LNCAP (cell line): ENCODE data around the gene C10orf90.

Source experiments
- TF ChIP-seq, protein P1 (sequence below): fragments of 450-650 bp; IDR thresholded peaks from 2 replicates; pipeline ENCODE4 v1.5.1; 2017; ENCODE audit warnings: mild to moderate bottlenecking

Gene C10orf90

DNA sequence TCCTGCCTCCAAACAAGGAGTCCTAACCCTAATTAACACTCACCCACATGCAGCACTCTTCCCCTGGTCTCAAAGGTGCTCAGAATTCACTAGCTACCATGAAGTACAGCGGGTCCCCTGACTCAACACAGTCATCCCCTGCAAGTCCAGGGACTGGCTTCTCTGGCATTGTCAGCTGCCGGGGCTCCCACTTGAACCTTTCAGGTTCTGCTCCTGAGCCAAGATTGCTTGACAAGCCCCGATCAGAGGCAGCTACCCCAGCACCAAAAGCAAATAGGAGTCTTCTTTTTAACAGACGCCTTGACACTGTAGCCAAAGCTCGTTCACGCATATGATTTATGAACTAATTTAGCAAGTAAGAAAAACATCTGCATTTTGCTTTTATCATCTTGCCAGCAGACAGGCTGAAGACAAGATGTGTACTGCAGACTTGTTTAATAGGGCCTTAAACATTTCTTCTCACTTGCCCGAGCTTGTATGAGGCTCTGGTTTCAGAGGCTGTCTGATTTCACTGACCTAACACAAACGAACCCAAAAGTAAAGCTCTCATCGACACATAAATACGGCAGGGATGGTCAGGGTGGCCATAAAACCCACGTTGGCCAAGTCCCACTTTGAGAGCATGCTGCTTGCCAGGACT is 214.6 kb downstream of the C10orf90 start:
- TF ChIP-seq, protein P1, sequence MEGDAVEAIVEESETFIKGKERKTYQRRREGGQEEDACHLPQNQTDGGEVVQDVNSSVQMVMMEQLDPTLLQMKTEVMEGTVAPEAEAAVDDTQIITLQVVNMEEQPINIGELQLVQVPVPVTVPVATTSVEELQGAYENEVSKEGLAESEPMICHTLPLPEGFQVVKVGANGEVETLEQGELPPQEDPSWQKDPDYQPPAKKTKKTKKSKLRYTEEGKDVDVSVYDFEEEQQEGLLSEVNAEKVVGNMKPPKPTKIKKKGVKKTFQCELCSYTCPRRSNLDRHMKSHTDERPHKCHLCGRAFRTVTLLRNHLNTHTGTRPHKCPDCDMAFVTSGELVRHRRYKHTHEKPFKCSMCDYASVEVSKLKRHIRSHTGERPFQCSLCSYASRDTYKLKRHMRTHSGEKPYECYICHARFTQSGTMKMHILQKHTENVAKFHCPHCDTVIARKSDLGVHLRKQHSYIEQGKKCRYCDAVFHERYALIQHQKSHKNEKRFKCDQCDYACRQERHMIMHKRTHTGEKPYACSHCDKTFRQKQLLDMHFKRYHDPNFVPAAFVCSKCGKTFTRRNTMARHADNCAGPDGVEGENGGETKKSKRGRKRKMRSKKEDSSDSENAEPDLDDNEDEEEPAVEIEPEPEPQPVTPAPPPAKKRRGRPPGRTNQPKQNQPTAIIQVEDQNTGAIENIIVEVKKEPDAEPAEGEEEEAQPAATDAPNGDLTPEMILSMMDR, result no peak

DNA sequence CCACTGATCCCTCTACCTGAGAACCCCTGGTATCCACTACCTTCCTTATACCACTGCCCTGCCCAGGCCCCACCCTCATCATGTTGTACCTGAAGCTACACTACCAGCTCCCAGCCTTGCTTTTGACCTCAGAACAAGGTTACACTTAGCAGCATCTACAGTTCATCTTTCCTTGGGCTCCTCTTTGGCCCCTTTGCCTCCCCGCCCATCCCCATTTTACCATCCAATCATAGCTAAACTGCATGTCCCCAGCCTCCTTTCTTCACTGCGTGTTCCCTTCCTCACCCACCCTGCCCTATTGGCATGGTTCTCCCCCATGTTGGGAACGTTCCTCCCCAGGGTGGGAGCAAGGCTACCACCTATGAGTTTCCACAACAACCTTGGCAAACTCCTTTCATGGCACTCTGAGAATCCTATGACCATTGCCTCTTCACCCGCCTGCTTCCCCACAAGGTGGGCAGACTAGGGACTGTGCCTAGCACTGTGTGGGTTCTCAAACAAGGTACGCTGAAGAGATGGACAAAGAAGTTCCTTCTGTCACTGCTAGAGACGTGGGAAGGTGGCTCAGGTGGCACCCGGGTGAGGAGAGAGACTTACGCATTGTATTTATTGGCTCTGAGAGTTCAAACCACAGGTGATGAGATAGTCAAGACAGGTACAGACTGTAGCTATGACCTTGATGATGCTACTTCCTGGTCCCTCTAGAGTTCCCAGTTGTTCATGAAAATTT is 215.3 kb downstream of the C10orf90 start:
- TF ChIP-seq, protein P1, result no peak

DNA sequence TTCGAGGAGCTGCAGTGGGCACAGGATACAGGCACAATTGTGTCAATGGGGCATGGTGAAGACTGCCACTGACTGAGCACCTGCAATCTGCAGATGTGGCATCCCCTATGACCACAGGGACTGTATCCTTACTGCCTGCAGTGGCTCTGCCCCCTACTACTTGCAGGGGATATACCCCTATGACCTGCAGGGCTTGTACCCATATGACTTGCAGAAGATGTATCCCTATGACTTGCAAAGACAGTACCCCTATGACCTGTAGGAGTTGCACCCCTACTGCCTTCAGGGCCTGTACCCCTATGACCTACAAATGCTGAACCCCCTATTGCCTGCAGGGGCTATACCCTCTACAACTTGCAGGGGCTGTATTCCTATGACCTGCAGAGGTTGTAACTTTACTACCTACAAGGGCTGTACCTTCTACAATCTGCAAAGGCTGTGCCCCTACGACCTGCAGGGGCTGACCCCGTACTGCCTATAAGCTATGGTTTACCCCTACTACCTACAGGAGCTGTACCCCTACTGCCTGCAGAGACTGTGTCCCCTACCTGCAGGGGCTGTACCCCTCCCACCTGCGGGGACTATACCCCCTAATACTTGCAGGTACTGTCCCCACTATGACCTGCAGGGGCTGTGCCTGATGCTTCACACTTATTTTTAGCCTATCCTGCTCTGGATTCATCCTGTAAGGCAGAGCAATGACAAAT is 216.3 kb downstream of the C10orf90 start:
- TF ChIP-seq, protein P1, result no peak

DNA sequence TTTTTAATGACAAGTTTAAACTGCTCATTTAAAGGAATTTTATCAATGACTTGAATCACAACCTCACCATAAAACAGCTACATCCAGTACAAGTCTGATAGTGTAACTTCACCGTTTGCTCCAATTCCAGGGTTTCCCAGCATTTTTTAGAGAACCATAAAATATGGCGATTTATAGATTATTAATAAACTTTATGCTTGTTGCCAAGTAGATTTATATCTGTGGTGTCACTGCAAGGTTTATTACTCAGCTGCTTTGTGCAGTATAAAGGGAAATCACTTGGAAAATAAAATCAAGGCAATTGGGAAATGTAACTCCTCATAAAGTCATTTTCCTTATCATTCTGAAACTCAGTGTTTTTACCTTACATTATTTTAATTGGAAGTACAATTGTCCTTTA is 218.2 kb downstream of the C10orf90 start:
- TF ChIP-seq, protein P1, result no peak

DNA sequence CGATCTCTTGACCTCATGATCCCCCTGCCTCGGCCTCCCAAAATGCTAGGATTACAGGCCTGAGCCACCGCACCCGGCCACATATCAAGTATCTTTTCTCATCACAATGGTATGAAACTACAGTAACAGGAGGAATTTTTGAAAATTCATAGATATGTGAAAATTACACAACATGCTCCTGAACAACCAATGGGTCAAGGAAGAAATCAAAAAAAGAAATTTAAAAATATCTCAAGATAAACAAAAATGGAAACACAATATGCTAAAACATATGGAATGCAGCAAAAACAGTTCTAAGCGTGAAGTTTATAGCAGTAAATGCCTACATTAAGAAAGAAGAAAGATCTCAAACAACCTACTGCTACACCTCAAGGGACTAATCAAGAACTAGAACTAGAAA is 222.4 kb downstream of the C10orf90 start:
- TF ChIP-seq, protein P1, result no peak

DNA sequence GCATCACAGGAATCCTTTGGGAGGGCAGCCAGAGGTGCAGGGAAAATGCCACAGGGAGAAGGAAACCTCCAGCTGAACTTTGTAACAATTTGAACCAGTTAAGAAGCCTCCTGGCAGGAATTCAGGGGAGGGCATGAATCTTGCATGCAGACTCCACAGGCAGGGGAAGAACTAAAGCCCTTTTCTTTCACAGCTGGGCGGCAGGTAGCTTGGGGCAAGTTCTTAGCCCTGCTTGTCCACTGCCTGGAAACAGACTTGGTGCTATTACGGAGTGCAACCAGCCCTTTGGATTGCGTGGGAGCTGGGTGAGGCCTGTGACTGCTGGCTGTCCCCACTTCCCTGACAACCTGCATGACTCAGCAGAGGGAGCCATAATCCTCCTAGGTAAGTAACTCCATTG is 230.6 kb downstream of the C10orf90 start:
- TF ChIP-seq, protein P1, result no peak

DNA sequence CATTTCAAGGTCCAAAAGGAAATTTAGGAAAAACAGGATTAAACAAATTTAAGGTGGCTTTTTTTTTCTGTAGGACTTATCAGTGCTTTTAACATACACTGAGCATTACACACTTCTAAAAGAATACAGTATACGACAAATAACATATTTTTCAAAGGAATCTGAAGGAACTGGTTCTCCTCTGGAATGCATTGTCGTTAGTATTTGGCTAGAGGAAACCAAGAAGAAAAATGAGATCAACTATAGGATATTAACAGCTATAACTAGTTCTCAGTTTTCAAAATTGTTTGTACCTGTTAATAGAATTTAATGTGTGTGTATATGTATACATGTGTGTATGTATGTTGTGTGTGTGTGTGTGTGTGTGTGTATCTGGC is 232.1 kb downstream of the C10orf90 start:
- TF ChIP-seq, protein P1, result no peak
